Neuronal stem cell (in vitro differentiated cells): Measurements from ENCODE around the gene PPFIBP1.

Experiments
- DNase-seq: peaks from one replicate; pipeline ENCODE4 v3.0.0-alpha.2; 2013; ENCODE audit warnings: low spot score
- H2AFZ ChIP-seq: one replicate; pipeline ENCODE4 v1.6.1; 2013; ENCODE audit warnings: mild to moderate bottlenecking, low read length, inconsistent platforms
- H2AK5ac ChIP-seq: 2 replicates; pipeline ENCODE4 v1.6.1; 2013; ENCODE audit warnings: low read depth, mild to moderate bottlenecking, inconsistent platforms, low read length, moderate library complexity, mixed read lengths
- H2BK120ac ChIP-seq: 2 replicates; pipeline ENCODE4 v1.6.1; 2013; ENCODE audit warnings: low read depth, mild to moderate bottlenecking, inconsistent platforms, low read length, moderate library complexity, mixed read lengths
- H2BK12ac ChIP-seq: one replicate; pipeline ENCODE4 v1.6.1; 2013; ENCODE audit warnings: low read length, inconsistent platforms
- H2BK15ac ChIP-seq: 2 replicates; pipeline ENCODE4 v1.6.1; 2013; ENCODE audit warnings: mild to moderate bottlenecking, low read length, inconsistent platforms, mixed read lengths
- H2BK5ac ChIP-seq: one replicate; pipeline ENCODE4 v1.6.1; 2013; ENCODE audit warnings: inconsistent platforms, mild to moderate bottlenecking, low read length, moderate library complexity
- H3K14ac ChIP-seq: one replicate; pipeline ENCODE4 v1.6.1; 2013; ENCODE audit warnings: low read length, inconsistent platforms
- H3K18ac ChIP-seq: 2 replicates; pipeline ENCODE4 v1.6.1; 2013; ENCODE audit warnings: low read length, inconsistent platforms
- H3K23ac ChIP-seq: 2 replicates; pipeline ENCODE4 v1.6.1; 2013; ENCODE audit warnings: low read depth, mild to moderate bottlenecking, mixed read lengths, low read length, inconsistent platforms; ENCODE audit not compliant: poor library complexity
- H3K27ac ChIP-seq: replicated peaks from 3 replicates; pipeline ENCODE4 v1.5.1; 2013; ENCODE audit warnings: low read length, inconsistent platforms
- H3K27me3 ChIP-seq, 3 experiments: 2 replicates each; pipeline ENCODE4 v1.6.1; 2013; ENCODE audit warnings: low read length in 3 of 3, mild to moderate bottlenecking in 2 of 3, inconsistent platforms in 1 of 3, low read depth in 1 of 3, mixed read lengths in 1 of 3, moderate library complexity in 1 of 3; ENCODE audit not compliant: control insufficient read depth in 3 of 3, insufficient read depth in 3 of 3
- H3K36me3 ChIP-seq, 2 donors: replicated peaks in 1 of 2; 2 replicates each; pipeline ENCODE4 v1.6.1; 2013; ENCODE audit warnings: low read length in 2 of 2; ENCODE audit not compliant: control insufficient read depth in 2 of 2, insufficient read depth in 2 of 2
- H3K4ac ChIP-seq: 2 replicates; pipeline ENCODE4 v1.6.1; 2013; ENCODE audit warnings: inconsistent platforms, mild to moderate bottlenecking, low read length, moderate library complexity
- H3K4me1 ChIP-seq, 2 donors: 1 replicate in 1 of 2; 2 replicates in 1 of 2; pipeline ENCODE4 v1.6.1; 2013; ENCODE audit warnings: low read length in 2 of 2, low read depth in 1 of 2; ENCODE audit not compliant: control insufficient read depth in 2 of 2, insufficient read depth in 1 of 2
- H3K4me2 ChIP-seq: one replicate; pipeline ENCODE4 v1.6.1; 2013; ENCODE audit warnings: mild to moderate bottlenecking, low read length, inconsistent platforms; ENCODE audit not compliant: insufficient read depth, poor library complexity, severe bottlenecking
- H3K4me3 ChIP-seq, 2 donors: 2 replicates each; pipeline ENCODE4 v1.5.1; 2013; ENCODE audit warnings: low read length in 2 of 2, mild to moderate bottlenecking in 2 of 2, inconsistent platforms in 1 of 2, moderate library complexity in 1 of 2
- H3K79me1 ChIP-seq: one replicate; pipeline ENCODE4 v1.6.1; 2013; ENCODE audit warnings: low read depth, mild to moderate bottlenecking, inconsistent platforms, low read length, moderate library complexity
- H3K9ac ChIP-seq: one replicate; pipeline ENCODE4 v1.6.1; 2013; ENCODE audit warnings: mild to moderate bottlenecking, low read depth, low read length, inconsistent platforms; ENCODE audit not compliant: poor library complexity
- H3K9me3 ChIP-seq, 2 donors: replicated peaks in 1 of 2; 2 replicates each; pipeline versions ENCODE3 to v1.6.1; 2013; ENCODE audit warnings: low read length in 2 of 2, mild to moderate bottlenecking in 2 of 2, inconsistent platforms in 1 of 2, low read depth in 1 of 2, mixed read lengths in 1 of 2, moderate library complexity in 1 of 2; ENCODE audit not compliant: control insufficient read depth in 2 of 2, insufficient read depth in 1 of 2
- H4K8ac ChIP-seq: one replicate; pipeline ENCODE4 v1.6.1; 2013; ENCODE audit warnings: low read depth, mild to moderate bottlenecking, inconsistent platforms, low read length, moderate library complexity
- H4K91ac ChIP-seq: one replicate; pipeline ENCODE4 v1.6.1; 2013; ENCODE audit warnings: low read length, low read depth, mild to moderate bottlenecking, inconsistent platforms; ENCODE audit not compliant: poor library complexity
- WGBS, 2 donors: extraction: QIAGEN DNeasy Blood & Tissue Kit; methylation state at CpG; one replicate each; pipeline ENCODE4 v1.1.7; 2013; ENCODE audit warnings: missing lambda C conversion rate in 2 of 2, mixed read lengths in 1 of 2; ENCODE audit not compliant: insufficient read length in 2 of 2, insufficient replicate concordance in 1 of 2; ENCODE audit errors: extremely low coverage in 2 of 2; 5-methylcytosine and 5-hydroxymethylcytosine counted together

The PPFIBP1 gene

GRCh38 chr12:27703720-27704452 is 179.9 kb downstream of the PPFIBP1 start:
- H2AFZ ChIP-seq: no peak overlapping the region
- H3K4me2 ChIP-seq: no peak overlapping the region
- H4K8ac ChIP-seq: no peak overlapping the region
- H3K4me1 ChIP-seq: no peaks in the 10 kb centered on the region
- H3K18ac ChIP-seq: no peak overlapping the region
- H3K4me3 ChIP-seq: no peak overlapping the region
- H3K9ac ChIP-seq: no peak overlapping the region
- H3K9me3 ChIP-seq: peaks cover 0 to 2% of the 10 kb centered on the region in 2 donors
- H2BK15ac ChIP-seq: no peak overlapping the region
- H3K36me3 ChIP-seq: no peaks in the 10 kb centered on the region
- H3K23ac ChIP-seq: no peak overlapping the region
- no peak overlapping the region for H2BK12ac ChIP-seq
- H2BK5ac ChIP-seq: no peak overlapping the region
- no peak overlapping the region for H3K4ac ChIP-seq
- DNase-seq: peak; percentile 55
- H3K79me1 ChIP-seq: no peaks in the 10 kb centered on the region
- H2BK120ac ChIP-seq: no peak overlapping the region
- H2AK5ac ChIP-seq: no peak overlapping the region
- no peak overlapping the region for H3K27ac ChIP-seq
- no peaks in the 10 kb centered on the region for H3K27me3 ChIP-seq
- no peak overlapping the region for H3K14ac ChIP-seq
- WGBS, 2 donors: no CpG with 5 or more reads among the region's 4 CpGs
- no peak overlapping the region for H4K91ac ChIP-seq

- Histone ChIP-seq H2BK15ac (no peak overlapping the region), H4K8ac (no peak overlapping the region), H4K91ac (no peak overlapping the region), H2BK120ac (no peak overlapping the region), H2BK5ac (no peak overlapping the region), H3K4me3 (no peak overlapping the region), H2AFZ (no peak overlapping the region), H3K14ac (no peak overlapping the region), H3K4me1 (no peaks in the 10 kb centered on the region), H3K36me3 (no peaks in the 10 kb centered on the region), H3K9me3 (peaks cover 2 to 3% of the 10 kb centered on the region in 2 donors), H3K4me2 (no peak overlapping the region), H2BK12ac (no peak overlapping the region), H3K79me1 (no peaks in the 10 kb centered on the region), H2AK5ac (no peak overlapping the region), H3K18ac (no peak overlapping the region), H3K27me3 (no peaks in the 10 kb centered on the region), H3K27ac (no peak overlapping the region), H3K9ac (no peak overlapping the region), H3K4ac (no peak overlapping the region), H3K23ac (no peak overlapping the region)
- no peak for DNase-seq
- no CpG with 5 or more reads among the region's 8 CpGs for WGBS, 2 donors
These were observed 181.3 kb downstream of the PPFIBP1 start for GRCh38 chr12:27705263-27705662.

GRCh38 chr12:27707216-27707615 is 183.2 kb downstream of the PPFIBP1 start:
- H3K4me3 ChIP-seq: no peak overlapping the region
- no peak overlapping the region for H4K91ac ChIP-seq
- no peak overlapping the region for H2AFZ ChIP-seq
- no peak overlapping the region for H3K4ac ChIP-seq
- no peaks in the 10 kb centered on the region for H3K27me3 ChIP-seq
- no peak overlapping the region for H3K9ac ChIP-seq
- no peak overlapping the region for H3K23ac ChIP-seq
- no peak overlapping the region for H3K14ac ChIP-seq
- H3K79me1 ChIP-seq: no peaks in the 10 kb centered on the region
- H2AK5ac ChIP-seq: no peak overlapping the region
- DNase-seq: no peak
- no peak overlapping the region for H2BK120ac ChIP-seq
- H4K8ac ChIP-seq: no peak overlapping the region
- H3K4me2 ChIP-seq: no peak overlapping the region
- H3K36me3 ChIP-seq: no peaks in the 10 kb centered on the region
- no peak overlapping the region for H3K27ac ChIP-seq
- H3K9me3 ChIP-seq: peaks cover 2 to 3% of the 10 kb centered on the region in 2 donors
- no peak overlapping the region for H2BK12ac ChIP-seq
- H3K18ac ChIP-seq: no peak overlapping the region
- H2BK15ac ChIP-seq: no peak overlapping the region
- H3K4me1 ChIP-seq: peaks cover 0 to 2% of the 10 kb centered on the region in 2 donors
- WGBS, 2 donors: no CpG with 5 or more reads among the region's 2 CpGs
- H2BK5ac ChIP-seq: no peak overlapping the region

GRCh38 chr12:27709212-27709931 is 185.4 kb downstream of the PPFIBP1 start:
- Histone ChIP-seq H3K79me1 (no peaks in the 10 kb centered on the region), H3K9me3 (peaks cover 2 to 3% of the 10 kb centered on the region in 2 donors), H2BK120ac (no peak overlapping the region), H2AFZ (no peak overlapping the region), H3K4ac (no peak overlapping the region), H2BK5ac (no peak overlapping the region), H3K27ac (no peak overlapping the region), H2BK12ac (no peak overlapping the region), H3K9ac (no peak overlapping the region), H3K4me1 (peaks cover 0 to 2% of the 10 kb centered on the region in 2 donors), H3K4me2 (no peak overlapping the region), H3K4me3 (no peak overlapping the region), H3K27me3 (no peaks in the 10 kb centered on the region), H2AK5ac (no peak overlapping the region), H3K18ac (no peak overlapping the region), H2BK15ac (no peak overlapping the region), H3K23ac (no peak overlapping the region), H4K8ac (no peak overlapping the region), H3K14ac (no peak overlapping the region), H4K91ac (no peak overlapping the region), H3K36me3 (peaks cover 0 to 18% of the 10 kb centered on the region in 2 donors)
- no CpG with 5 or more reads among the region's 12 CpGs for WGBS, 2 donors
- no peak for DNase-seq
